ENCODE measurements around the gene LKAAEAR1. TPM values are rescaled to one million over a fixed set of nuclear protein-coding genes. Genes with fewer than 3 reads are reported as not detected.

LKAAEAR1 gene
- total RNA-seq, 4 donors from 2014 or later, result not detected

DNA sequence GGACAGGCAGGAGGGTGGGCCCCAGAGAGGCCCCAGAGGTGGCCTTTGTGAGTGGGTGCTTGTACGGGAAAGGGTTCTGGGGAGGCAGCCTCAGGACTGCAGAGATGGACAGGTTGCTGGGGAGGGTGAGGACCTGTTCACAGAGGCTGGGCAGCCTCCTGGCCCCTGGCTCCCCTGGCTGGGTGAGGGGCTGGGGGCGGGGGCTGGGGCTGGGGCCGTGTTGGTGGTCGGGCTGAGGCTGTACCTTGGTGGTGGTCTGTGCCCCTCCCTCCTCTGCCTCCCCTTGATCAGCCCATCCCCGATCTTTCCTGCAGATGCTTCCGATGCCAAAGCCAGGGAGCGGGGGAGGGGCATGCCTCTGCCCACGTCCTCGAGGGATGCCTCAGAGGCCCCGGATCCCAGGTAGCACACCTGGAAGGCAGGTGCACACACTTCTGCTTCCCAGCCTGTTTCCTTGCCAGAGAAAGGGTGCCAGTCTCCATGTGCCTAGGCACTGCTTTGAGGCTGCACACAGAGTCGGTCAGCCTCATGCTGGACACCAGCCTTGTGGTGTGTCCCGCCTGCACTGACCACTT is 16.4 kb downstream of the LKAAEAR1 start:
- ATAC-seq (no peak), DNase-seq (no peak)
- H3K4me1 ChIP-seq, result peaks cover 10 to 19% of the 10 kb centered on the region in 2 donors
- no peak for TF ChIP-seq POLR2A (IDR thresholded peaks at IDR 0.05)
- TF ChIP-seq, protein P1, sequence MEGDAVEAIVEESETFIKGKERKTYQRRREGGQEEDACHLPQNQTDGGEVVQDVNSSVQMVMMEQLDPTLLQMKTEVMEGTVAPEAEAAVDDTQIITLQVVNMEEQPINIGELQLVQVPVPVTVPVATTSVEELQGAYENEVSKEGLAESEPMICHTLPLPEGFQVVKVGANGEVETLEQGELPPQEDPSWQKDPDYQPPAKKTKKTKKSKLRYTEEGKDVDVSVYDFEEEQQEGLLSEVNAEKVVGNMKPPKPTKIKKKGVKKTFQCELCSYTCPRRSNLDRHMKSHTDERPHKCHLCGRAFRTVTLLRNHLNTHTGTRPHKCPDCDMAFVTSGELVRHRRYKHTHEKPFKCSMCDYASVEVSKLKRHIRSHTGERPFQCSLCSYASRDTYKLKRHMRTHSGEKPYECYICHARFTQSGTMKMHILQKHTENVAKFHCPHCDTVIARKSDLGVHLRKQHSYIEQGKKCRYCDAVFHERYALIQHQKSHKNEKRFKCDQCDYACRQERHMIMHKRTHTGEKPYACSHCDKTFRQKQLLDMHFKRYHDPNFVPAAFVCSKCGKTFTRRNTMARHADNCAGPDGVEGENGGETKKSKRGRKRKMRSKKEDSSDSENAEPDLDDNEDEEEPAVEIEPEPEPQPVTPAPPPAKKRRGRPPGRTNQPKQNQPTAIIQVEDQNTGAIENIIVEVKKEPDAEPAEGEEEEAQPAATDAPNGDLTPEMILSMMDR (IDR thresholded peaks at IDR 0.05 in 4 of 5, conservative IDR thresholded peaks at IDR 0.05 in 1 of 5), result no peak
- intact Hi-C loops (cut with DNase I; ENCODE audit: low total_unique reads) (loop anchor here (10.0 kb wide), 1 partner anchor 443 kb away; the partner anchor contains the start of gene GMEB2), in situ Hi-C loops (cut with MboI; ENCODE audit: low sequenced_read_pairs in 4 of 4) (no loop called here)
- H3K36me3 ChIP-seq, result no peaks in the 10 kb centered on the region
- no peaks in the 10 kb centered on the region for H3K27me3 ChIP-seq
- no peak overlapping the region for H3K4me3 ChIP-seq
- no peak overlapping the region for H3K27ac ChIP-seq
- H3K9me3 ChIP-seq, result no peaks in the 10 kb centered on the region

DNA sequence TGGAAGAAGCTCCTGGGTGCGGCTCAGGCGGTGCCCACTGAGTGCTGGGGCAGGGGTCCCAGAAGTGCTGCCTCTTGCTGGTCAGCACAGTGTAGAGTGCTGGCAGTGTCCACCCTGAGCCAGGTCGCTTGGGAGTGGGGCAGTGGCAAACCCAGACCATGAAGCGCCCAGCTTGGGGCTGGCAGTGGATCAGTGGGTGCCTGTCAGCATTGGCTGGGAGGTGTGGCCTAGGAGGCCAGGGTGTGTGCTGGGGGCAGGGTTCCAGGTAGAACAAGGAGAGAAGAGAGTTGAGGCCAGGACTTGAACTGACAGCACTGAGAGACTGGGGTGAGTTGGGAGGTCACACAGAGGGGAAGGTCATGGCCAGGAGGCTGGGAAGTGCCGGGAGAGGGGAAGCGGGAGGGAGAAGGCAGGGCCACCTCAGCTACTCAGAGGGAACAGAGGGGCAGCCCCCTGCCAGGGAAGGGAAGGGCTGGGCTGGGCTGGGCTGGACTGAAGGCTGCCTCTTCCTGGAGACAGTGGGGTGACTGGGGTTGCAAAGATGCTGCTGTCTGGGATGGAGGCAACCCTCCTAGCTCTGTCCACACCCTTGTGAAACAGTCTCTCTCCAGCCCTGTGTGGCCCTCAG is 17.1 kb downstream of the LKAAEAR1 start:
- in situ Hi-C loops (cut with MboI; ENCODE audit: low sequenced_read_pairs in 4 of 4) (no loop called here), intact Hi-C loops (cut with DNase I; ENCODE audit: low total_unique reads) (loop anchor here (10.0 kb wide), 1 partner anchor 442 kb away; the partner anchor contains the start of gene GMEB2)
- DNase-seq (no peak), ATAC-seq (no peak)
- H3K36me3 ChIP-seq, result no peaks in the 10 kb centered on the region
- peaks cover 10 to 24% of the 10 kb centered on the region in 2 donors for H3K4me1 ChIP-seq
- no peak overlapping the region for H3K27ac ChIP-seq
- H3K9me3 ChIP-seq, result no peaks in the 10 kb centered on the region
- TF ChIP-seq, protein P1 (IDR thresholded peaks at IDR 0.05 in 4 of 5, conservative IDR thresholded peaks at IDR 0.05 in 1 of 5), result no peak
- TF ChIP-seq POLR2A (IDR thresholded peaks at IDR 0.05), result no peak
- no peak overlapping the region for H3K4me3 ChIP-seq
- no peaks in the 10 kb centered on the region for H3K27me3 ChIP-seq

DNA sequence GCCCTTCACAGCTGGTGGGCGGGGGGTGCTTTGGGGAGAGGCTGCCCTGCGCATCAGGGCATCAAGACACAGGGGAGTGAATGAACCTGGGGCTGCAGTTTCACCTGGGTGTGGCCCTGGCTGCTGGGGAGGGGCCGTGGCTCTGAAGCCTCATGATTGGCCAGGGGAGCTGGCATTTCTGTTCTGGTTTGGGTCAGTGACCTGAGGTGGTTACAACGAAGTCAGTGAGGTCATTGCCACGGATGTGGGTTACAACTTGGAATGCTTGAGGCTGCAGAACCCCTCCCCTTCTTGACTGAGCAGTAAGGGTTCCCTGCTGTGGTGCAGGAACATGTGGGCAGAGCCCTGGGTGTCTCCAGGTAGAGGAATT is 18.2 kb downstream of the LKAAEAR1 start:
- Histone ChIP-seq H3K4me1 (peaks cover 10 to 24% of the 10 kb centered on the region in 2 donors), H3K27ac (no peak overlapping the region), H3K36me3 (no peaks in the 10 kb centered on the region), H3K4me3 (no peak overlapping the region), H3K9me3 (no peaks in the 10 kb centered on the region), H3K27me3 (no peaks in the 10 kb centered on the region)
- TF ChIP-seq, protein P1 (IDR thresholded peaks at IDR 0.05 in 4 of 5, conservative IDR thresholded peaks at IDR 0.05 in 1 of 5), result no peak
- no peak for TF ChIP-seq POLR2A (IDR thresholded peaks at IDR 0.05)
- DNase-seq, result no peak
- ATAC-seq, result no peak
- in situ Hi-C loops (cut with MboI; ENCODE audit: low sequenced_read_pairs in 4 of 4) (no loop called here), intact Hi-C loops (cut with DNase I; ENCODE audit: low total_unique reads) (loop anchor here (10.0 kb wide), 1 partner anchor 441 kb away; the partner anchor contains the start of gene GMEB2)

DNA sequence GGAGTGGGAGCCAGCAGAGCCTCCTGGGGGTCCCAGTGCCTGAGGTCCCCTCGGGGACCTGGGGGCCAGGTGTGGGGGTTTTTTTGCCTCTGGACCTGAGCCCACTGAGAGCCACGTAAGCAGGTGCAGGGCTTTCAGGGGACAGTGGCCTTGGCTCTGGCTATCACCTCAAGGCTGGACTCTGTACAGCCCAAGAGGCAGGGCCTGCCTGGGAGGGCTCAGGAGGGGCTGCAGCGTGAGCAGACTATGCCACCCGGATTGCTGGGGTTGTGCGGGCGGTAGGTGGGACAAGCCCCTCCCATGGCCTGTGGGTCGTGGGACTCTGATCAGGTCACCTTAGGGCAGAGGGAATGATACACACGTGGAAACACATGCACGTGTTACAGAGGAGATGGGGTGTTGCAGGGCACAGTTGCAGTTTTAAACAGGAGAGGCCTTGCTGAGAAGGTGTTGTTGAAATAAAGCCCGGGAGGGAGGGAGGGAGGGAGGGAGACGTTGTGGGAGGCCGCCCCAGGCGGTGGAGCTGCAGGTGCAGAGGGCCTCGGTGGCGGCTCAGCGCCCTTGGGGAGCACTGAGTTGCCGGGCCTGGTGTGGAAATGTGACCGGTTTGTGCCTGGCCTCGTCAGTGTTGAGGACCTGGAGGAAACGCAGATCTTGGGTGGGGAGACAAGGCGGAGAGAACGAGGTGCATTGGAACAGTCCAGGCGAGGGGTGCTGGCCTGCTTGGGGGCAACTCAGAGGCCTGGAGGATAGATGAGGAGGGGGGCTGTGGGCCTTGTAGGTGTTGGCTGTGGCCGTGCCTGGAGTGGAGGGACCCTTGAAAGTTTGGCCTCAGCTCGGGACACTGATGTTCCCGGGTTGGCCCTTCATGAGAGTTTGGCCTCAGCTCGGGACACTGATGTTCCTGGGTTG is 18.9 kb downstream of the LKAAEAR1 start:
- no peak for TF ChIP-seq POLR2A (IDR thresholded peaks at IDR 0.05)
- TF ChIP-seq, protein P1 (IDR thresholded peaks at IDR 0.05 in 4 of 5, conservative IDR thresholded peaks at IDR 0.05 in 1 of 5), result no peak
- in situ Hi-C loops (cut with MboI; ENCODE audit: low sequenced_read_pairs in 4 of 4), result no loop called here
- intact Hi-C loops (cut with DNase I; ENCODE audit: low total_unique reads), result loop anchor here (10.0 kb wide), 1 partner anchor 441 kb away; the partner anchor contains the start of gene GMEB2

More for the DNA sequence above, 18.9 kb downstream of the LKAAEAR1 start:
- DNase-seq (no peak), ATAC-seq (no peak)
- Histone ChIP-seq H3K4me3 (no peak overlapping the region), H3K27ac (no peak overlapping the region), H3K36me3 (no peaks in the 10 kb centered on the region), H3K27me3 (no peaks in the 10 kb centered on the region), H3K4me1 (peaks cover 10 to 24% of the 10 kb centered on the region in 2 donors), H3K9me3 (no peaks in the 10 kb centered on the region)
